Endothelial cell of umbilical vein (primary cell): ENCODE results near the gene RALBP1. TPM values are rescaled to one million over a fixed set of nuclear protein-coding genes. Genes with fewer than 3 reads are reported as not detected.

ENCODE experiments used
- BruUV-seq: library from RNA; stranded (reverse); fragments of 400-500 nt; replicated peaks from 2 replicates; lab custom pipeline; 2021; lab: Mats Ljungman, UMichigan
- CTCF ChIA-PET: fragments of 300-600, 350-600 bp; sonication (Branson Sonifier 250); formaldehyde crosslinking; loops from one replicate; lab custom pipeline; 2021; ENCODE audit warnings: antibody characterized with exemption, inconsistent platforms; lab: Charles Lee
- POLR2A ChIA-PET: fragments of 300-600, 350-600 bp; sonication (Branson Sonifier 250); formaldehyde crosslinking; loops from one replicate; lab custom pipeline; 2021; ENCODE audit warnings: antibody characterized with exemption, inconsistent platforms; lab: Charles Lee
- DNase-seq: peaks from one replicate; pipeline ENCODE4 v3.0.0-alpha.2; 2011; ENCODE audit warnings: low read depth, low spot score
- FAIRE-seq: peaks from 2 replicates; lab custom pipeline; 2011; peaks lifted over from hg19 to GRCh38; lab: Jason Lieb, UNC
- H2AFZ ChIP-seq: 2 replicates; pipeline ENCODE4 v1.6.0; 2012; ENCODE audit warnings: low read depth, low read length, control low read depth, inconsistent platforms
- H3K27ac ChIP-seq: 2 replicates; pipeline ENCODE4 v1.5.1; 2011; ENCODE audit warnings: low read depth, mild to moderate bottlenecking, control low read depth, low read length, moderate library complexity; ENCODE audit not compliant: insufficient read depth
- H3K27me3 ChIP-seq, 2 experiments: 2 replicates each; pipeline versions ENCODE4 v1.6.0 to v1.6.1; 2011; ENCODE audit warnings: low read length in 2 of 2, mixed read lengths in 1 of 2; ENCODE audit not compliant: control insufficient read depth in 2 of 2, insufficient read depth in 2 of 2
- H3K36me3 ChIP-seq, 2 experiments: 2 replicates in 1 of 2; 3 replicates in 1 of 2; pipeline ENCODE4 v1.5.1; 2011; ENCODE audit warnings: low read length in 2 of 2, mild to moderate bottlenecking in 1 of 2, moderate library complexity in 1 of 2; ENCODE audit not compliant: control insufficient read depth in 2 of 2, insufficient read depth in 2 of 2; ENCODE audit errors: extremely low read depth in 1 of 2
- H3K4me1 ChIP-seq: 3 replicates; pipeline ENCODE4 v1.5.1; 2011; ENCODE audit warnings: mild to moderate bottlenecking, low read length; ENCODE audit not compliant: control insufficient read depth, insufficient read depth; ENCODE audit errors: extremely low read depth
- H3K4me2 ChIP-seq: 2 replicates; pipeline ENCODE4 v1.6.1; 2011; ENCODE audit warnings: low read length, control low read depth, mixed read lengths; ENCODE audit not compliant: insufficient read depth
- H3K4me3 ChIP-seq, 3 experiments: fragments of 200-600 bp in 1 of 3; sonication (generic), shearing (Covaris generic) in 1 of 3; replicated peaks in 1 of 3; 2 replicates each; pipeline ENCODE4 v1.5.1; 2011 to 2016; ENCODE audit warnings: control low read depth in 3 of 3, low read length in 3 of 3, mild to moderate bottlenecking in 2 of 3, inconsistent platforms in 1 of 3, low read depth in 1 of 3, moderate library complexity in 1 of 3; ENCODE audit not compliant: insufficient read depth in 1 of 3
- H3K79me2 ChIP-seq: 2 replicates; pipeline ENCODE4 v1.6.0; 2012; ENCODE audit warnings: low read length, inconsistent platforms; ENCODE audit not compliant: control insufficient read depth, insufficient read depth
- H3K9ac ChIP-seq: replicated peaks from 2 replicates; pipeline ENCODE3; 2011; ENCODE audit warnings: low read length, control low read depth; ENCODE audit not compliant: insufficient read depth; ENCODE audit errors: extremely low read depth
- H3K9me1 ChIP-seq: replicated peaks from 3 replicates; pipeline ENCODE4 v1.6.0; 2011; ENCODE audit warnings: mild to moderate bottlenecking, low read length; ENCODE audit not compliant: control insufficient read depth, insufficient read depth; ENCODE audit errors: extremely low read depth
- H3K9me3 ChIP-seq: replicated peaks from 2 replicates; pipeline ENCODE4 v1.5.1; 2012; ENCODE audit warnings: low read length, inconsistent platforms; ENCODE audit not compliant: control insufficient read depth, insufficient read depth
- H4K20me1 ChIP-seq: replicated peaks from 2 replicates; pipeline ENCODE3; 2011; ENCODE audit warnings: mild to moderate bottlenecking, low read length; ENCODE audit not compliant: control insufficient read depth, insufficient read depth; ENCODE audit errors: extremely low read depth
- CTCF ChIP-seq, 2 donors: IDR thresholded peaks; 1 replicate in 1 of 2; 2 replicates in 1 of 2; pipeline ENCODE4 v1.5.1; 2011; ENCODE audit warnings: low read length in 2 of 2, mild to moderate bottlenecking in 2 of 2, moderate library complexity in 2 of 2, control low read depth in 1 of 2, inconsistent platforms in 1 of 2, low read depth in 1 of 2; ENCODE audit not compliant: insufficient read depth in 1 of 2; ENCODE audit errors: extremely low read depth in 1 of 2
- EZH2 ChIP-seq: IDR thresholded peaks from 2 replicates; pipeline ENCODE4 v1.6.1; 2012; ENCODE audit warnings: borderline replicate concordance, low read depth, mild to moderate bottlenecking, moderate library complexity, low read length, inconsistent platforms; ENCODE audit not compliant: severe bottlenecking
- FOS ChIP-seq: IDR thresholded peaks from 2 replicates; pipeline ENCODE4 v1.6.1; 2011; ENCODE audit warnings: mild to moderate bottlenecking, low read length, moderate library complexity, borderline replicate concordance; ENCODE audit not compliant: insufficient read depth
- GATA2 ChIP-seq: IDR thresholded peaks from 2 replicates; pipeline ENCODE4 v1.7.0; 2011; ENCODE audit warnings: low read depth, mild to moderate bottlenecking, moderate library complexity, mixed read lengths, low read length; ENCODE audit not compliant: insufficient read length, insufficient read depth
- JUN ChIP-seq: IDR thresholded peaks from 2 replicates; pipeline ENCODE4 v1.6.1; 2011; ENCODE audit warnings: borderline replicate concordance, low read depth; ENCODE audit not compliant: insufficient read length, insufficient read depth
- MAX ChIP-seq: IDR thresholded peaks from 2 replicates; pipeline ENCODE4 v1.6.1; 2011; ENCODE audit not compliant: insufficient read depth, insufficient read length
- MYC ChIP-seq: IDR thresholded peaks from one replicate; pipeline ENCODE4 v1.6.1; 2011; ENCODE audit warnings: mild to moderate bottlenecking, low read depth, low read length
- POLR2A ChIP-seq: IDR thresholded peaks from 2 replicates; pipeline ENCODE4 v1.6.1; 2012; ENCODE audit warnings: low read depth, mild to moderate bottlenecking, control low read depth, low read length
- POLR2AphosphoS5 ChIP-seq: IDR thresholded peaks from 2 replicates; pipeline ENCODE4 v1.6.1; 2012; ENCODE audit warnings: low read depth, mild to moderate bottlenecking, control low read depth, low read length, moderate library complexity; ENCODE audit not compliant: insufficient read depth
- dilution Hi-C: fragments of 300-500 bp; cut with MboI; formaldehyde crosslinking; loops from one replicate; pipeline ENCODE4 v1.15.0; 2019; ENCODE audit warnings: low sequenced_read_pairs; ENCODE audit not compliant: extremely low pct_ligation_motif_present
- intact Hi-C: fragments of 100-400 bp; cut with micrococcal nuclease; formaldehyde crosslinking; loops from one replicate; pipeline ENCODE4 v1.10.0; 2022
- polyA plus RNA-seq, 4 experiments: library from polyadenylated mRNA; depleted of rRNA in 3 of 4; stranded (reverse) in 3 of 4; unstranded in 1 of 4; fragments of >200 nt; gene quantifications; 2 replicates each; pipeline versions ENCODE4 v1.2.1 to v1.2.3, GENCODE V29; 2011 to 2012; ENCODE audit warnings: missing spikeins in 1 of 4
- total RNA-seq: library from RNA; stranded (reverse); gene quantifications from 2 replicates; pipeline ENCODE4 v1.2.3, GENCODE V29; 2021

Gene RALBP1
- total and polyA plus RNA-seq, 2 donors (not counting 3 experiments of a cell fraction or from before 2014, with no cell fraction given), result 55.8 to 68.4 TPM

GRCh38 chr18:9536354-9537152 lies 61.2 kb downstream of the RALBP1 start:
- no peak overlapping the region for H3K9ac ChIP-seq
- ChIA-PET POLR2A (no interaction called here), CTCF (no interaction called here)
- no TSS peak for BruUV-seq
- dilution Hi-C loops (no loop called here), intact Hi-C loops (no loop called here)
- TF ChIP-seq JUN (no peak), GATA2 (no peak), POLR2A (no peak), EZH2 (no peak), POLR2AphosphoS5 (no peak), MAX (no peak), CTCF (IDR thresholded peaks at IDR 0.05; ENCODE audit: extremely low read depth in 1 of 2, insufficient read depth in 1 of 2, low read depth in 1 of 2, low read length in 2 of 2) (no peak), MYC (no peak), FOS (no peak)
- H3K79me2 ChIP-seq, result no peaks in the 10 kb centered on the region
- H3K9me1 ChIP-seq, result no peaks in the 10 kb centered on the region
- H4K20me1 ChIP-seq, result no peaks in the 10 kb centered on the region
- DNase-seq (no peak), FAIRE-seq (no peak)
- no peak overlapping the region for H3K4me2 ChIP-seq
- no peak overlapping the region for H3K27ac ChIP-seq
- no peak overlapping the region for H3K4me3 ChIP-seq
- peaks cover 3 to 21% of the 10 kb centered on the region in 2 experiments for H3K36me3 ChIP-seq
- H2AFZ ChIP-seq, result no peak overlapping the region
- no peaks in the 10 kb centered on the region for H3K27me3 ChIP-seq
- peaks cover 8% of the 10 kb centered on the region for H3K4me1 ChIP-seq
- no peaks in the 10 kb centered on the region for H3K9me3 ChIP-seq
